ENCODE data around the gene WWOX. TPM values are rescaled to one million over a fixed set of nuclear protein-coding genes. Genes with fewer than 3 reads are reported as not detected.

WWOX gene
- polyA plus RNA-seq, 2 of the 4 experiments (the other 2 are of a cell fraction): 16.0 to 17.2 TPM

- ChIA-PET CTCF (no interaction called here), POLR2A (no interaction called here)
- no peak overlapping the region for H3K4me3 ChIP-seq
- no peak overlapping the region for H3K27ac ChIP-seq
- FAIRE-seq: no peak
- H3K4me1 ChIP-seq: no peaks in the 10 kb centered on the region
- DNase-seq (ENCODE audit: low read depth in 1 of 2, low spot score in 1 of 2): no peak
- TF ChIP-seq ZC3H11A (IDR thresholded peaks at IDR 0.05) (no peak), CTCF (IDR thresholded peaks at IDR 0.05) (no peak), ESRRA (IDR thresholded peaks at IDR 0.05; ENCODE audit: borderline replicate concordance, low read length) (no peak), NPAS2 (CRISPR knock-in tag; IDR thresholded peaks at IDR 0.05; ENCODE audit: borderline replicate concordance) (no peak), JUN (IDR thresholded peaks at IDR 0.05) (no peak), CHD4 (IDR thresholded peaks at IDR 0.05; ENCODE audit: borderline replicate concordance) (no peak), HOXB13 (CRISPR knock-in tag; IDR thresholded peaks at IDR 0.05; ENCODE audit: low read depth) (no peak), ZSCAN20 (CRISPR knock-in tag; IDR thresholded peaks at IDR 0.05) (no peak), HES2 (IDR thresholded peaks at IDR 0.05) (no peak), JUNB (IDR thresholded peaks at IDR 0.05) (no peak), HOXA7 (CRISPR knock-in tag; IDR thresholded peaks at IDR 0.05) (no peak)
- H3K9me3 ChIP-seq: no peaks in the 10 kb centered on the region
- 46% methylated on average over 3 of the region's 3 CpGs for WGBS (ENCODE audit: missing lambda C conversion rate)
- ATAC-seq: no peak
- no peak overlapping the region for H3K4me2 ChIP-seq
These were observed 540.3 kb downstream of the WWOX start for GRCh38 chr16:78639775-78640174.

GRCh38 chr16:78640886-78641285 lies 541.4 kb downstream of the WWOX start:
- POLR2A ChIA-PET: no interaction called here
- Histone ChIP-seq H3K27ac (no peak overlapping the region), H3K4me1 (no peaks in the 10 kb centered on the region), H3K4me2 (no peak overlapping the region), H3K4me3 (no peak overlapping the region), H3K9me3 (no peaks in the 10 kb centered on the region)
- DNase-seq (ENCODE audit: low read depth in 1 of 2, low spot score in 1 of 2): no peak
- ATAC-seq: no peak
- no peak for FAIRE-seq
- TF ChIP-seq HES2 (IDR thresholded peaks at IDR 0.05): no peak
- no peak for TF ChIP-seq GATA3 (IDR thresholded peaks at IDR 0.05; ENCODE audit: borderline replicate concordance)
- TF ChIP-seq SMC3 (IDR thresholded peaks at IDR 0.05): no peak
- TF ChIP-seq CBX2 (IDR thresholded peaks at IDR 0.05; ENCODE audit: borderline replicate concordance, low read depth): no peak
- TF ChIP-seq HOXB5 (CRISPR knock-in tag; IDR thresholded peaks at IDR 0.05): no peak
- TF ChIP-seq JUN (IDR thresholded peaks at IDR 0.05): no peak
- TF ChIP-seq HOXB13 (CRISPR knock-in tag; IDR thresholded peaks at IDR 0.05; ENCODE audit: low read depth): no peak
- TF ChIP-seq ZNF302 (CRISPR knock-in tag; IDR thresholded peaks at IDR 0.05): no peak
- no peak for TF ChIP-seq NFE2L2 (conservative IDR thresholded peaks at IDR 0.05; ENCODE audit: low read length)
- no peak for TF ChIP-seq CTCF (IDR thresholded peaks at IDR 0.05)
- no peak for TF ChIP-seq TP53 (CRISPR knock-in tag; IDR thresholded peaks at IDR 0.05)
- no peak for TF ChIP-seq TFCP2L1 (CRISPR knock-in tag; IDR thresholded peaks at IDR 0.05)
- TF ChIP-seq SREBF2 (IDR thresholded peaks at IDR 0.05): no peak
- no peak for TF ChIP-seq RARB (CRISPR knock-in tag; IDR thresholded peaks at IDR 0.05)
- no peak for TF ChIP-seq ZSCAN20 (CRISPR knock-in tag; IDR thresholded peaks at IDR 0.05)
- TF ChIP-seq EHMT2 (IDR thresholded peaks at IDR 0.05; ENCODE audit: low read depth): no peak
- no peak for TF ChIP-seq ZFP36 (IDR thresholded peaks at IDR 0.05; ENCODE audit: borderline replicate concordance, partially characterized antibody)
- TF ChIP-seq MAX (IDR thresholded peaks at IDR 0.05): no peak
- CTCF ChIA-PET: no interaction called here
- 49% methylated on average over 6 of the region's 6 CpGs for WGBS (ENCODE audit: missing lambda C conversion rate)
